GM21515 (cell line): Measurements from ENCODE around the gene MDFI.

Experiments
- ATAC-seq: cut with Tn5 transposase; IDR thresholded peaks from one replicate; pipeline ENCODE4 v1.9.1; 2021; ENCODE audit not compliant: unreplicated experiment

The MDFI gene

GRCh38 chr6:41638002-41638934, at the start of gene MDFI:
Gene MDFI (plus strand): TSS chr6:41638468. CDS start chr6:41638750, 282 bp downstream.
- no peak for ATAC-seq

GRCh38 chr6:41589223-41589622, 49.0 kb upstream of the MDFI start:
- no peak for ATAC-seq

- no peak for ATAC-seq
Measured at GRCh38 chr6:41589636-41590622, 48.3 kb upstream of the MDFI start.

- no peak for ATAC-seq
Measured at GRCh38 chr6:41591122-41591521, 47.1 kb upstream of the MDFI start.

GRCh38 chr6:41591859-41592502, 46.3 kb upstream of the MDFI start:
- peak; percentile 47 for ATAC-seq

GRCh38 chr6:41593406-41593805, 44.9 kb upstream of the MDFI start:
- no peak for ATAC-seq

- ATAC-seq = no peak
Measured at GRCh38 chr6:41593839-41594238, 44.4 kb upstream of the MDFI start.

GRCh38 chr6:41594326-41594725, 43.9 kb upstream of the MDFI start:
- ATAC-seq = no peak

- ATAC-seq = no peak
Measured at GRCh38 chr6:41594766-41595165, 43.5 kb upstream of the MDFI start.

- no peak for ATAC-seq
Measured at GRCh38 chr6:41595166-41595565, 43.1 kb upstream of the MDFI start.

GRCh38 chr6:41596096-41596685, 42.1 kb upstream of the MDFI start:
- ATAC-seq = no peak

GRCh38 chr6:41596807-41597206, 41.5 kb upstream of the MDFI start:
- ATAC-seq = no peak

- no peak for ATAC-seq
Measured at GRCh38 chr6:41597246-41598000, 40.8 kb upstream of the MDFI start.

GRCh38 chr6:41598670-41599014, 39.6 kb upstream of the MDFI start:
- ATAC-seq = no peak

GRCh38 chr6:41599015-41599851, 39.0 kb upstream of the MDFI start:
- no peak for ATAC-seq

- no peak for ATAC-seq
Measured at GRCh38 chr6:41599852-41600445, 38.3 kb upstream of the MDFI start.

- ATAC-seq = no peak
Measured at GRCh38 chr6:41600499-41601247, 37.6 kb upstream of the MDFI start.

- no peak for ATAC-seq
Measured at GRCh38 chr6:41601248-41601549, 37.1 kb upstream of the MDFI start.
